GM19395 (cell line): ENCODE results near the gene HDAC1.
"Not testable (repeated sequence)": the region's sequence is repeated elsewhere in the genome, so short reads cannot be mapped to it uniquely, and the experiment has no call there.

Source experiments
- ATAC-seq: cut with Tn5 transposase; IDR thresholded peaks from one replicate; pipeline ENCODE4 v1.9.1; 2021; ENCODE audit warnings: mild to moderate bottlenecking, moderate library complexity; ENCODE audit not compliant: unreplicated experiment

Gene HDAC1

GRCh38 chr1:32291708-32292538 is at the start of gene HDAC1:
HDAC1 (plus strand) TSS chr1:32292083; CDS start chr1:32292170, 87 bp downstream.
- ATAC-seq = peak; percentile 91

DNA sequence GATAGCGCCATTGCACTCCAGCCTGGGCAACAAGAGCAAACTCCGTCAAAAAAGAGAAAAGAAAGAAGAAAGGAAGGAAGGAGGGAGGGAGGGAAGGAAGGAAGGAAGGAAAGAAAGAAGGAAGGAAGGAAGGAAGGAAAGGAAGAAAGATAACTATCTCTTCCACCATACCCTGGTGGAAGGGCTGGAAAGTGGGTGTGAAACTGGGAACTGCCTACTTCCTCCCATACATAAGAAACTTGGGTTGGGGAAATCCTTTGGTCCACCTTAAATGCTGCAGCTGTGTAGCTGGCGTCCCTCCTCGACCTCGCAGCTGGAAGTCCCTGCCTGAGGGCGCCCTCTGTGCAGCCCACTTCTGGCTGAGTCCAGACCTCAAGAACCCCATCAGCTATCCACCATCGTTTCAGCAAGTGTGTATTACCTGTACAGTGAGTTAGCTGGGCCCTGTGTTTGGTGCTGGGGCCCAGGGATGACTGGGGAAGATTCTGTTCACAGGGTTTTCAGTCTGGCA is 49.5 kb upstream of the HDAC1 start:
- no peak for ATAC-seq

DNA sequence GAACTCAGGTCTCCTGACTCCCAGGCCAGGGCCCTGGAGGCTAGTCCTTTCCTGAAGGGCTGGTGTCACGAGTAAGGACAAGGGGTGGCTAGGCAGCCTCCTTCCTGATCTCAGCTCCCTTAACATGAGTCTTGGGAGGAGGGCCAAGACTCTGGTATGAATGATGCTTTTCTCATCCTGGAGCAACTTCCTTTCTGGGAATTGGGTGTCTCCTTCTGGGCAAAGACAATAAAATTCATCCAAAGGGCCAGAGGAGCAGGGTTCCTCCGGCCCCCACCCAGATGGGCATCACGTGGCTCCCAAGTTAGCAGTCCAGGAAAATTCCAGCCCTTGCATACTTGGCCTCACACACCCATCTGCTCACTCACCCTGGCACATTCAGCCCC is 45.0 kb upstream of the HDAC1 start, which contains the start of gene FAM167B:
TSS of gene FAM167B (plus strand) at position 335 of the 386 bp plus-strand sequence. CDS start 200 bp downstream, outside the sequence.
- no peak for ATAC-seq

- ATAC-seq = no peak
Measured at GRCh38 chr1:32247452-32247851, 44.4 kb upstream of the HDAC1 start.

DNA sequence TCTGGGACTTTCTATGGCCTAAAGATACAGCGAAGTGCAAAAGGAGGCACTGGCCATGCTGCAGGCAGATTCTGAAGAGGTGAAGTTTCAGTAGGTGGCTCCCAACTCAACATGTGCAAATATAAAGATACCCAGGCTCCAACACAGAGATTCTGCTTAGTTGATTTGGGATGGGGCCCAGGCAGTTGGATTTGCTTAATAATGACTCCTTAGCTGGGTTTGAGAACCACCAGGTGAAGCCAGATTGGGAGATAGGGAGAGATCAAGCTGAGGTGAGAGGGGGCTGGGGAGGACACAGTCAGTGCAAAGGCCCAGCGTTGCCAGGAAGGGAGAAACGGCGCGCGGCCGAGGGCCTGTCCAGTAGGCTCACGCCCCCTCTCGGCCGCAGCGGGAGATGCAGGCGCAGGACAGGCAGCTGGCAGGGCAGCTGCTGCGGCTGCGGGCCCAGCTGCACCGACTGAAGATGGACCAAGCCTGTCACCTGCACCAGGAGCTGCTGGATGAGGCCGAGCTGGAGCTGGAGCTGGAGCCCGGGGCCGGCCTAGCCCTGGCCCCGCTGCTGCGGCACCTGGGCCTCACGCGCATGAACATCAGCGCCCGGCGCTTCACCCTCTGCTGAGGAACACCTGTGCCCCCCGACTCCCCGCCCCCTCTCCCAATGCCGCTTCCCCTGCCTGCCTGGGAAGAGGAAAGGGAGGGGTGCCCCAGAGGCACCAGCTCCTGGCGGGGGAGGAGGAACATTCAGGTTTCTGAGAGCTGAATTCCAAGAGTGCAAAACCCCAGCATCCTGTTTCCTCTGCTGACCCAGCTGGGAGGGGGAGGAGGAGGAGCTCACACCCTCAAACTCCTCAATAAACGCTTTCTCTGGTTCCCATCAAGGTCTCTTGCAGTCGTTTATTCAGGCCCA is 43.6 kb upstream of the HDAC1 start:
- ATAC-seq = peak; percentile 28

- peak; percentile 67 for ATAC-seq
Measured at GRCh38 chr1:32249831-32250525, 41.9 kb upstream of the HDAC1 start.

GRCh38 chr1:32250893-32251716 is 40.8 kb upstream of the HDAC1 start, which contains the start of gene LCK:
LCK (plus strand) TSS chr1:32251265; CDS start chr1:32274330, 23,065 bp downstream.
- ATAC-seq = no peak

DNA sequence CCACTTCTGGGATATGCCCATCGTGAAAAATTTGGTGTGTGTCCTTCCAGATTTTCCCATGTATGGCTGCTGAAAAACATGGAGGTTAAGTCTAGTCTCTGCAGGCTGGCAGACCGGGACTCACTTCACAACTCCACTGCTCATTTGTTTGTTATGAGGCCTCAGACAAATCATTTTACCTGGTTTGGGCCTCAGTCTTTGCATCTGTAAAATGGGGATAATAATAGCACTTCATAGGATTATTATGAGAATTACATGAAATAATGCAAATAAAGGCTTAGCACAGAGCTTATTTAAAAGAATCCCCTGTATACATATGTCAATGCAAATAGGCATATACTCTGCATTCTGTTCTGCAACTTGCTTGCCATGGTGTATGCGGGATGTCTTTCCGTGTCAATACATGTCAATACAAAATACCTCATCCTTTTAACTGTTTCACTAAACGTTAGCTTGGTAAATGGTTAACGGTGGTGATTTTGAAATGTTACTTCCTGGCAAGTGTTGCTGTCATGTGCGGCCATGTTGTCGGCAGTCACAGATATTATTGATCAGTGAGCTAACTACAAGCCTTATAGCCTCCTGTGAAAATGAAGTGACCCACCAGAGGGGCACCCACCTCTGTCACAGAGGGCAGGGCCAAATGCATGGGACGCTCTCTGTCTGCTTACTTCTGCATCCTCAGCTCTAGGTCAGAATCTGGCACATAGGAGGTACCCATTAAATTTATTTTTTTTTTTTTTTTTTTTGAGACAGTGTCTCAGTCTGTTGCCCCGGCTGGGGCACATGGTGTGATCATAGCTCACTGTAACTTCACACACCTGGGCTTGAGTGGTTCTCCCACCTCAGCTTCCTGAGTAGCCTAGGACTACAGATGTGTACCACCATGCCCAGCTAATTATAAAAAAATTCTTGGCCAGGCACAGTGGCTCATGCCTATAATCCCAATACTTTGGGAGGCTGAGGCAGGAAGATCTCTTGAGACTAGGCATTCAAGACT is 36.5 kb upstream of the HDAC1 start:
- no peak for ATAC-seq

GRCh38 chr1:32256473-32257226 is 35.2 kb upstream of the HDAC1 start:
- no peak for ATAC-seq

DNA sequence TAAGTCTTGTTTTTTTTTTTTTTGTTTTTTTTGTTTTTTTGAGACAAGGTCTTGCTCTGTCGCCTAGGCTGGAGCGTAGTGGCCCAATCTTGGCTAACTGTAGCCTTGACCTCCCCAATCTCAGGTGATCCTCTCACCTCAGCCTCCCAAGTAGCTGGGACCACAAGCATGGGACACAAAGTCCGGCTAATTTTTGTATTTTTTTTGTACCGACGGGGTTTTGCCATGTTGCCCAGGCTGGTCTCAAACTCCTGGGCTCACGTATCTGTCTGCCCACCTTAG is 34.7 kb upstream of the HDAC1 start:
- ATAC-seq = no peak

DNA sequence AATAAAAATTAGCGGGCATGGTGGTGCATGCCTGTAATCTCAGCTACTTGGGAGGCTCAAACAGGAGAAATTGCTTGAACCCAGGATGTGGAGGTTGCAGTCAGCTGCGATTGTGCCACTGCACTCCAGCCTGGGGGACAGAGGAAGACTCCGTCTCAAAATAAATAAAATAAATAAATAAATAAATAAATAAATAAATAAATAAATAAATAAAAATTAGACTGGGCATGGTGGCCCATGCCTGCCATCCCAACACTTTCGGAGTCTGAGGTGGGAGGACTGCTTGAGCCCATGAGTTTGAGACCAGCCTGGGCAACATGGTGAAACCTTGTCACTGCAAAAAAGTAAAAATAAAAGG is 28.7 kb upstream of the HDAC1 start:
- ATAC-seq = not testable (repeated sequence)

GRCh38 chr1:32263744-32264143 is 28.1 kb upstream of the HDAC1 start:
- ATAC-seq = peak; percentile 58

DNA sequence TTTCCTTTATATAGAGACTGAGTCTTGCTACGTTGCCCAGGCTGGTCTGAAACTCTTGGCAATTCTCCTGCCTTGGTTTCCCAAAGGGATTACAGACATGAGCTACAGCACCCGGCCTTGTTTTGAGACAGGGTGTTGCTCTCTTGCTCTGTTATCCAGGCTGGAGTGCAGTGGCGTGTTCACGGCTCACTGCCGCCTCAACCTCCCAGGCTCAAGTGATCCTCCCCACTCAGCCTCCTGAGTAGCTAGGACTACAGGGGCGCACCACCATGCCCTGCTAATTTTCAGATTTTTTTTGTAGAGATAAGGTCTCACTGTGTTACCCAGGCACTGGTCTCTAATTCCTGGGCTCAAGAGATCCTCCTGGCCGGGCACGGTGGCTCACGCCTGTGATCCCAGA is 26.0 kb upstream of the HDAC1 start:
- no peak for ATAC-seq

DNA sequence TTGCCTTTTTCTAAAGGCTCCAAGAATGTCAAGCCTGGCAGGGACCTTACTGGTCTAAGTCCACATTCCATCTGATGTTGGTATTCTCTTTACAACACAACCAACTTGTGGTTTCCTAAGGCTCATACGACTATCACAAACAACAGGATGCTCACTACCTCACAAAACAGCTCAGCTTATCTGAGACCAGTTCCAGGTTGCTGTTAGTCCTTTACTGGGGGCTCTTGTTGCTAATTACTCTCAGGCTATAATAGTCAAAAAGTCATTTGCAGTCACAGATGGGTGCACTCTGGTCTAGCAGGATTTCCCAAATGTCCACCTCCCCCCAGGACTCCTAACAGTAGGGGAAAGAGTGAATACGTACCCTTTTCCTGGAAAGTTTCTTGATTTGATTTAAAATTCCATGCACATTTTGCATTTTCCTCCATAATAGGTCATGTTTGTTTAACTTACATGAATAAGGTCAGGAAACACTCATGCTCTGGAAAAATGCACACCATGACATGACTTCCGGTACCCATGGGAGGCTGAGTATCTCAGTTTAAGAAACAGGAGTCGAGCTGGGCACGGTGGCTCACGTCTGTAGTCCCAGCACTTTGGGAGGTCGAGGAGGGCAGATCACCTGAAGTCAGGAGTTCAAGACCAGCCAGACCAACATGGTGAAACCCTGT is 24.8 kb upstream of the HDAC1 start:
- no peak for ATAC-seq

- no peak for ATAC-seq
Measured at GRCh38 chr1:32269744-32270143, 22.1 kb upstream of the HDAC1 start.

DNA sequence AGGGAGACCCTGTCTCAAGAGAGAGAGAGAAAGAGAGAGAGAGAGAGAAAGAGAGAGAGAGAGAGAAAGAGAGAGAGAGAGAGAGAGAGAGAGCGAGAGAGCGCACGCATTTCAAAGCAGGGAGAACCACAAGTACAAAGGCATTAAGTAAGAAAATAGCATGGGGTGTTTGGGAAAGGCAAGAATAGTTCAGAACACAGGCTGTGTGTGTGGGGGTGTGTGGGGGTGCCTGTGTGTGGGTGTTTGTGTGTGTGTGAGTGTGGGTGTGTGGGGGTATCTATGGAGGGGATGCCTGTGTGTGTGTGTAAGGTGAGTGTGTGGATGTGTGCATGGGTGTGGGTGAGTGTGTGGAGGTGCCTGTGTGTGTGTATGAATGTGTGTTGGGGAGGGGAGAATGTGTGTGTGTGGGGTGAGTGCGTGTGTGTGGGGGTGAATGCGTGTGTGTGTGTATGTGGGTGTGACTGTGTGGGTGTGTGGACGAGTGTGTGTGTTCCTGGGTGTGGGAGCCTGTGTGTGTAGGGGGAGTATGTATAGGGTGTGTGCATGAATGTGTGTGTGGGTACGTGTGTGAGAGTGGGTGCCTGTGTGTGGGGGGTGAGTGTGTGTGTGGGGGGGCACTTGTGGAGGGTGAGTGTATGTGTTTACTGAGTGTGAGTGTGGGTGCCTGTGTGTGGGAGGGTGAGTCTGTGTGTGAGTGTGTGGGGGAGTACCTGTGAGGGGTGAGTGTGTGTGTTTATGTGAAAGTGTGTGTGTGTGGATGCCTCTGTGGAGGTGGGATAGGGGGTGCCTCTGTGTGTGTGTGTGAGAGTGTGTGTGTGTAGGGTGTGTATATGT is 19.1 kb upstream of the HDAC1 start:
- ATAC-seq = no peak
